NT2/D1 (cell line): Measurements from ENCODE around the gene OOSP4A.

ENCODE experiments used
- DNase-seq: peaks from one replicate; pipeline ENCODE4 v3.0.0-alpha.2; 2011; ENCODE audit warnings: low read depth, low spot score
- H3K27me3 ChIP-seq: 2 replicates; pipeline ENCODE4 v1.6.0; 2011; ENCODE audit warnings: mild to moderate bottlenecking; ENCODE audit not compliant: insufficient read length, insufficient read depth
- H3K36me3 ChIP-seq: 2 replicates; pipeline ENCODE4 v1.6.1; 2011; ENCODE audit warnings: mild to moderate bottlenecking, low read length, mixed read lengths; ENCODE audit not compliant: insufficient read depth, insufficient read length
- H3K4me1 ChIP-seq: 2 replicates; pipeline ENCODE4 v1.5.1; 2011; ENCODE audit not compliant: insufficient read depth, insufficient read length
- H3K4me3 ChIP-seq: 2 replicates; pipeline ENCODE4 v1.5.1; 2011; ENCODE audit warnings: low read depth; ENCODE audit not compliant: insufficient read length
- H3K9ac ChIP-seq: 2 replicates; pipeline ENCODE4 v1.6.0; 2011; ENCODE audit warnings: low read depth; ENCODE audit not compliant: insufficient read length
- H3K9me3 ChIP-seq: 2 replicates; pipeline ENCODE4 v1.5.1; 2011; ENCODE audit warnings: mild to moderate bottlenecking, low read length; ENCODE audit not compliant: insufficient read depth
- SUZ12 ChIP-seq: IDR thresholded peaks from 2 replicates; pipeline ENCODE4 v1.6.1; 2011; ENCODE audit not compliant: insufficient read length, insufficient read depth; ENCODE audit errors: extremely low read depth
- YY1 ChIP-seq: IDR thresholded peaks from 2 replicates; pipeline ENCODE4 v1.6.1; 2011; ENCODE audit not compliant: insufficient read length, insufficient read depth
- ZNF274 ChIP-seq: IDR thresholded peaks from 2 replicates; pipeline ENCODE4 v1.6.1; 2011; ENCODE audit warnings: mild to moderate bottlenecking, low read depth, low read length

OOSP4A gene

DNA sequence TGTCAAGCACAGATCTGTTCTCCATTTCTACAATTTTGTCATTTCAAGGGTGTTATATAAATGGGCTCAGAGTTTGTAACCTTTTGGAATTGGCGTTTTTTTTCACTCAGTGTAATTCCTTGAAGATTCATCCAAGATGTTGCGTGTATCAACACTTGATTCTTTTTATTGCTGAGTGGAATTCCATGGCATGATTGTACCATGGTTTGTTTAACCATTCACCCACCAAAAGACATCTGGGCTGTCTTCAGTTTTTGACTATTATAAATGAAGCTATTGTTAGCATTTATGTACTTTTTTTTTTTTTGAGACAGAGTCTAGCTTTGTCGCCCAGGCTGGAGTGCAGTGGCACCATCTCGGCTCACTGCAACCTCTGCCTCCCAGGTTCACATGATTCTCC is 22.7 kb upstream of the OOSP4A start:
- Histone ChIP-seq H3K4me1 (no peaks in the 10 kb centered on the region), H3K27me3 (no peaks in the 10 kb centered on the region), H3K9me3 (peaks cover 13% of the 10 kb centered on the region), H3K36me3 (no peaks in the 10 kb centered on the region), H3K9ac (no peak overlapping the region), H3K4me3 (no peak overlapping the region)
- no peak for TF ChIP-seq SUZ12
- no peak for TF ChIP-seq ZNF274
- no peak for TF ChIP-seq YY1
- DNase-seq: no peak

DNA sequence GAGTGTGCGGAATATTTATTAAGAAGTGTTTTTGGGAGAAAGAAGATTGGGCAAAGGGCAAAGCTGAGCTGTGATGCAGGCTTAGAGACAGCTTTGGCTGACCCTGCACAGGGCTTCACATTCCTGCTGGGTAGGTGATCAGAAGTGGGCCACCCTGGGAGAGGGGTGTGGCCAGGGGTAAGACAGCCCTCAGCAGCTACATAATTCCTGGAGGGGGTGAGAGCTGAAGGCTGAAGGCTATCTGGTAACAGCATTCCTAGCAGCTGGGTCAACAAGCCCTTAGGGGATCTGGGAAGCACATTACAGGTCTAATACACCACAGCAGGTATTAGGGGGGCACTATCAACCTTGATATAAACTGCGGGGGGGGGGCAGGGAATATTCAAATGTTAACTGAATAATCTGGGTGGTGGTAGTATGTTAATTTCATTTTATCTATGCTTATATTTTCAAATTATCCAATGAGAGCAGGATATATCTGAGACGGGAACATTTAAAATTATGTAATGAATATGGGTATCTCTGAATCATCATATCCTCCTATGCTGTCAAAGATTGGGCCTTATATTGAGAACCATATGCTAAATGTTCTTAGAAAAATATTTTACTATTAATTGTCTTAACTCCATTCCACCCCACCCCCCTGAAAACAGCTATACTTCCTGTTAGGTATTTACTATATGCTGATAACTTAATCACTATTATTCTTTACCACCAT is 19.7 kb upstream of the OOSP4A start:
- no peak overlapping the region for H3K9ac ChIP-seq

DNA sequence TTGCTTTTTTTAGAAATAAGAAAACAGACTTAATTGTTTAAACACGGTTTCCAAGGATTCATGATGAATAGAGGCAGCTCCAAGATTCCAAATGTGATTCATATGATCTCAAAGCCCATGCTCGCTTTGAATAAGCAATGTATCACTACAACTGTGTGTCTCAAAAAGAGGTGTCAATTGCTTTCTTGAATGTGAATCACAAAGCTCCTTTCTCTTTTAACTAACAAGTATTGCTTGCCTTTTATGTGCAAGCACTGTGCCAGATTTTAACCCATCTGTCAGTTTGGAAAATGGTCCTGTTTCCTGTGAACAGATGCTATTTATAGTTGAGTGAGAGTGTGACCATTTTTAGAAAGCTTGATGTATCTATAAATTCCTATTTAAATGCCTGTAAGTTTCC is 19.1 kb upstream of the OOSP4A start:
- Histone ChIP-seq H3K4me3 (no peak overlapping the region), H3K4me1 (no peaks in the 10 kb centered on the region), H3K27me3 (no peaks in the 10 kb centered on the region), H3K36me3 (no peaks in the 10 kb centered on the region), H3K9me3 (peaks cover 13% of the 10 kb centered on the region), H3K9ac (no peak overlapping the region)
- TF ChIP-seq SUZ12 (no peak), ZNF274 (no peak), YY1 (no peak)
- no peak for DNase-seq

More for the DNA sequence above, 19.7 kb upstream of the OOSP4A start:
- Histone ChIP-seq H3K4me3 (no peak overlapping the region), H3K27me3 (no peaks in the 10 kb centered on the region), H3K36me3 (no peaks in the 10 kb centered on the region), H3K9me3 (peaks cover 13% of the 10 kb centered on the region), H3K4me1 (no peaks in the 10 kb centered on the region)
- TF ChIP-seq ZNF274: no peak
- no peak for TF ChIP-seq SUZ12
- TF ChIP-seq YY1: no peak
- DNase-seq: peak; percentile 5

DNA sequence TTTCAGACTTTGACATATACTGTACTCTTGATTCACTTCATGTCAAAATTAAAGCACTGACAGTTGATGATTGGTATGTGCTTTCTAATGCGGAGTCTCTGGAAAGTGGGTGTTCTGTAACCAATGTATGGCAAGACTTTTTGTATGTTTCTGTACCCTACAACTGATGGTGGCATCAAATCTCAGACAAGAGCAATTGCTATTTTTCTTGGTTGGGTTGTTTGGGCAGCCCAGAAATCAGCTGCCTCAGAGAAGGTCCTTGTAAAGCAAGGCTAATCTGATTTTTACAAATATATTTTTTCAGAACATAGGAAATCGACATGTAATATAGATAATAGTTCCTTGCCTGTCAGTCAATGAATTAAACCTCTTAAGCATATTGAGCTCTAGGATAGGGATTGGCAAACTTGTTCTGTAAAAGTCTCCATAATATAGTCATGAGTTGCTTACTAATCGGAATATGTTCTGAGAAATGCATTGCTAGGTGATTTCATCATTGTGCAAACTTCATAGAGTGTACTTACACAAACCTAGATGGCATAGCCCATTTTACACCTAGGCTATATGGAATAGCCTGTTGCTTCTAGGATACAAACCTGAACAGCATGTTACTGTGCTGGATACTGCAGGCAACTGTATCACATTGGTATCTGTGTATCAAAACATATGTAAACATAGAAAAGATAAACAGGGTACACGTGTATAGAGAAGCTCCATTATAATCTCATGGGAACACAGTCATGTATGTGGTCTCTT is 10.2 kb upstream of the OOSP4A start:
- DNase-seq: no peak
- TF ChIP-seq SUZ12: no peak
- no peak for TF ChIP-seq YY1
- no peak for TF ChIP-seq ZNF274
- Histone ChIP-seq H3K4me3 (no peak overlapping the region), H3K27me3 (no peaks in the 10 kb centered on the region), H3K4me1 (no peaks in the 10 kb centered on the region), H3K9me3 (no peaks in the 10 kb centered on the region), H3K36me3 (no peaks in the 10 kb centered on the region), H3K9ac (no peak overlapping the region)

DNA sequence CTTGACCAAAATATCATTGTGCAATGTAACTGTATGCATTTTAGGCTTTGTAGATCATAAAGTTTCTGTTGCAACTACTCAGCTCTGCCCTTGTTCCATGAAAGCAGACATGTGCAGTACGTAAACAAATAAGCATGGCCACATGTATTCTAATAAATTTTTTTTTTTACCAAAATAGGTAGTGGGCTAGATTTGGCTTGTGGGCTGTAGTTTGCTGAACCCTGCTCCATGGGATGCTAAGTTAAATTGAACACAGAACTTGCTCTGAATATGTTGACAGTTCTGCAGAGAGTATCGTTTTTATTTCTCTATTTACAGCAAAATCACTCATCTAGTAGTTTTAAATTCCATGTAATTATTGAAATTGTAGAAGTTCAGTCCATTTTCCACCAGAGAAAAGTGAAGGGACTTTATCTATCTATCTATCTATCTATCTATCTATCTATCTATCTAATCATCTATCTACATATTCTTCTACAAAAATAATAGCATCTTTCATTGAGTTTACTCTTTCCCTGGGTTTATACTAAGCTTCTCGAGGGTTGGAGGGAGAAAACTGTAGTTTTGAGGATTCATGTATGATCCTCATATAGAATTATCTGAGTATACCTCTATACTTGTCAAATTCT is 9.5 kb upstream of the OOSP4A start:
- no peak overlapping the region for H3K4me3 ChIP-seq
- no peaks in the 10 kb centered on the region for H3K4me1 ChIP-seq
- H3K9me3 ChIP-seq: no peaks in the 10 kb centered on the region
- no peak for DNase-seq
- H3K9ac ChIP-seq: no peak overlapping the region
- TF ChIP-seq ZNF274 (no peak), YY1 (no peak)
- no peaks in the 10 kb centered on the region for H3K36me3 ChIP-seq
- H3K27me3 ChIP-seq: no peaks in the 10 kb centered on the region

DNA sequence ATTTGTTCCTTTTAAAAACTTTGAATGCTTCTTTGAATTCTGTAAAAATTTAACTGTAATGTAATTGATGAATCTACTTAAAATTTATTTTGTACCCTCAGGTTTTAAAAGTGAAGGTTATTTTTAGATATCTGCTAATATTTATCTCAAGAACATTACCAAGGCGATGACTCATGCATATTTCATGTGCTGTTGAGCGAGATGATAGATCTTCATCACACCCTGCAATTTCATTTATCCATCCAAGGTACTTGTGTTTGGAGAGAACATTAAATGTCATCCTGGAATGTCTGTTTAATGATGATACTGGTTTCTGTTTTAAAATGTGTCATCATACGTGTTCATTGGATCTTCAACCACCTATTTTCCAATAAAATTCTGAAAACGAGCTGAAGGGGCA is 6.7 kb upstream of the OOSP4A start:
- DNase-seq: no peak
- H3K27me3 ChIP-seq: no peaks in the 10 kb centered on the region
- H3K9ac ChIP-seq: no peak overlapping the region
- H3K9me3 ChIP-seq: no peaks in the 10 kb centered on the region
- no peak for TF ChIP-seq SUZ12
- no peak for TF ChIP-seq YY1
- no peak for TF ChIP-seq ZNF274
- H3K4me1 ChIP-seq: no peaks in the 10 kb centered on the region
- H3K4me3 ChIP-seq: no peak overlapping the region
- H3K36me3 ChIP-seq: no peaks in the 10 kb centered on the region
